Astrocyte (in vitro differentiated cells and primary cell): ENCODE results near the gene SLC17A1.

ENCODE experiments used
- CTCF ChIP-seq: IDR thresholded peaks from 2 replicates; pipeline ENCODE4 v1.5.1; 2011; ENCODE audit warnings: low read depth, mild to moderate bottlenecking, inconsistent platforms, low read length, moderate library complexity; ENCODE audit not compliant: insufficient read depth
- EZH2 ChIP-seq: IDR thresholded peaks from 2 replicates; pipeline ENCODE4 v1.6.1; 2012; ENCODE audit warnings: mild to moderate bottlenecking, low read length, inconsistent platforms; ENCODE audit not compliant: insufficient read depth

GRCh38 chr6:25866011-25866410 is 34.2 kb upstream of the SLC17A1 start:
- TF ChIP-seq EZH2 (no peak), CTCF (no peak)
